ENCODE results near the gene MOCS2.
"Not testable (repeated sequence)": the region's sequence is repeated elsewhere in the genome, so short reads cannot be mapped to it uniquely, and the experiment has no call there.

The MOCS2 gene

GRCh38 chr5:53109443-53110127 is at the start of gene MOCS2:
TSS of gene MOCS2 (minus strand) at chr5:53109757. CDS start at chr5:53107174, 2,583 bp downstream.
- peak; percentile 92 for DNase-seq

GRCh38 chr5:53151713-53152458 is 42.3 kb upstream of the MOCS2 start:
- DNase-seq = no peak

- no peak for DNase-seq
Observed at GRCh38 chr5:53133020-53133419, 23.5 kb upstream of the MOCS2 start.

GRCh38 chr5:53130266-53130665 is 20.7 kb upstream of the MOCS2 start:
- DNase-seq = no peak

GRCh38 chr5:53128481-53128880 is 18.9 kb upstream of the MOCS2 start:
- no peak for DNase-seq

- no peak for DNase-seq
Observed at GRCh38 chr5:53127107-53127506, 17.6 kb upstream of the MOCS2 start.

- no peak for DNase-seq
Observed at GRCh38 chr5:53126521-53126920, 17.0 kb upstream of the MOCS2 start.

GRCh38 chr5:53123702-53124101 is 14.1 kb upstream of the MOCS2 start:
- no peak for DNase-seq

GRCh38 chr5:53120165-53120564 is 10.6 kb upstream of the MOCS2 start:
- no peak for DNase-seq

GRCh38 chr5:53118879-53119278 is 9.3 kb upstream of the MOCS2 start:
- DNase-seq = no peak

GRCh38 chr5:53116597-53116996 is 7.0 kb upstream of the MOCS2 start:
- DNase-seq = no peak

GRCh38 chr5:53114988-53115387 is 5.4 kb upstream of the MOCS2 start:
- no peak for DNase-seq

- no peak for DNase-seq
Observed at GRCh38 chr5:53113947-53114346, 4.4 kb upstream of the MOCS2 start.

- no peak for DNase-seq
Observed at GRCh38 chr5:53112909-53113308, 3.4 kb upstream of the MOCS2 start.

GRCh38 chr5:53112307-53112706 is 2.8 kb upstream of the MOCS2 start:
- DNase-seq = not testable (repeated sequence)

GRCh38 chr5:53111139-53111538 is 1.6 kb upstream of the MOCS2 start:
- DNase-seq = no peak

GRCh38 chr5:53110156-53110555 is 599 bp upstream of the MOCS2 start:
- no peak for DNase-seq

- DNase-seq = no peak
Observed at GRCh38 chr5:53109056-53109442, 508 bp downstream of the MOCS2 start.

GRCh38 chr5:53105611-53106300 is 3.8 kb downstream of the MOCS2 start:
- DNase-seq = no peak

GRCh38 chr5:53100606-53101005 is 9.0 kb downstream of the MOCS2 start:
- DNase-seq = no peak

GRCh38 chr5:53099546-53099945 is 10.0 kb downstream of the MOCS2 start:
- no peak for DNase-seq

- peak; percentile 74 for DNase-seq
Observed at GRCh38 chr5:53095931-53096525, 13.5 kb downstream of the MOCS2 start.

- no peak for DNase-seq
Observed at GRCh38 chr5:53095217-53095616, 14.3 kb downstream of the MOCS2 start.

GRCh38 chr5:53092242-53092641 is 17.3 kb downstream of the MOCS2 start:
- DNase-seq = no peak

Measured in CD4-positive, alpha-beta T cell treated with Interleukin-12 subunit alpha and Interleukin-12 subunit beta, for 1 hour (primary cell).